SIG-M5 (cell line): ENCODE measurements around the gene CLUH.

Source experiments
- DNase-seq: peaks from one replicate; lab custom pipeline; 2025; lab: John Stamatoyannopoulos, UW

Gene CLUH

DNA sequence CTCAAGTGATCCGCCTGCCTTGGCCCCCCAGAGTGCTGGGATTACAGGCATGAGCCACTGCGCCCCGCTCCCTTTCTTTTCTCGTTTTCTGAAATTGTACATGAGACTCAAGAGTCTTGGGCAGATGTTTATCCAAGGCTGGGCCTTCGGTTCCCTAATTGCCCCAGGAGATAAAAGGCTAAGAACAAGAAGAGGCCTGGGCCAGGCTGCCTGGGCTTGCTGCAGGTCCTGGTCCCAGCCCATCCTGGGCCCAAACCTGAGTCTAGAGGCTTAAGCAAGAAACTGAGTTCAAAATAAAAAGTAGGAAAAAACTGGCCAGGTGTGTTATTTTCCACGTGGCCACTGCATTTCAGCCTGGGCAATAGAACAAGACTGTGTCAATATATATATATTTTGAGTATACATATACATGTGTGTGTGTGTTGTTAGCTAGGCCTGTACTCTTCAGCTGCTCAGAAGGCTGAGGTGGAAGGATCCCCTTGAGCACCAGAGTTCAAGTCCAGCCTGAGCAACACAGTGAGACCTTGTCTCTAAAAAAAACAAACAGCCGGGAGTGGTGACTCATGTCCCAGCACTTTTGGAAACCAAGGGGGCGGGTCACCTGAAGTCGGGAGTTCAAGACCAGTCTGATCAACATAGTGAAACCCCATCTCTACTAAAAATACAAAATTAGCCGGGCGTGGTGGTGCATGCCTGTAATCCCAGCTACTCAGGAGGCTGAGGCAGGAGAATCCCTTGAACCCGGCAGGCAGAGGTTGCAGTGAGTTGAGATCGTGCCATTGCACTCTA, 6.8 kb upstream of the CLUH start:
- no peak for DNase-seq

DNA sequence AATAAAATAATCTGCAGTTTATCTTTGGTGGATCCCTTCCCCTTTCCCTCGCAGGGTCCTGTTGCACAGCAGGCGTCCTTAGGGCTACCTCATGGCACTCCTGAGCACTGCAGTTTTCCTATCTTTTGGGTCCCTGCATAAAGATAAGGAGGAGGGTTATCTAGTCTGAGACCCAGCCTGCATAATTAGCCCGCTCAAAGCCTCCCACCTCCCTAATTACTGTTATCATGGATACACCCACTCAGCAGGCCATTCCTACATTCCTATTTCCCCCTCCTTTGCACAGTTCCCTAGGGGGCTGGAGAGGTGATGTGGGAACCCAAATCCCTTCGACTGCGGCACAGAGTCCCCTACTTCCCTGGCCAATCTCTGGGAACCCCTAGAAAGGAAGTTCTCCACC, 5.1 kb upstream of the CLUH start:
- DNase-seq: no peak

DNA sequence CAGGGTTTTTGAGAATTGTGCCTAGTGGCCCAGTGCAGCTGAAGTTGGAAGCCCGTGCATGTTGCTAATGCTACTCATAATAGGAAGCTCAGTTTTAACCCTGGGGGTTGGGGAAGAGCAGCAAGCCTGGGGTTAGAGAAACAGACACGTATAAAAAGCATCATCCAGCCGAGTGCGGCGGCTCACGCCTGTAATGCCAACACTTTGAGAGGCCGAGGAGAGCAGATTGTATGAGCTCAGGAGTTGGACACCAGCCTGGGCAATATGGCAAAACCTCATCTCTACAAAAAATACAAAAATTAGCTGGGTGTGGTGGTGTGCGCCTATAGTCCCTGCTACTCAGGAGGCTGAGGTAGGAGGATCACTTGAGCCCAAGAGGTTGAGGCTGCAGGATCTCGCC, 2.3 kb upstream of the CLUH start:
- DNase-seq: no peak

DNA sequence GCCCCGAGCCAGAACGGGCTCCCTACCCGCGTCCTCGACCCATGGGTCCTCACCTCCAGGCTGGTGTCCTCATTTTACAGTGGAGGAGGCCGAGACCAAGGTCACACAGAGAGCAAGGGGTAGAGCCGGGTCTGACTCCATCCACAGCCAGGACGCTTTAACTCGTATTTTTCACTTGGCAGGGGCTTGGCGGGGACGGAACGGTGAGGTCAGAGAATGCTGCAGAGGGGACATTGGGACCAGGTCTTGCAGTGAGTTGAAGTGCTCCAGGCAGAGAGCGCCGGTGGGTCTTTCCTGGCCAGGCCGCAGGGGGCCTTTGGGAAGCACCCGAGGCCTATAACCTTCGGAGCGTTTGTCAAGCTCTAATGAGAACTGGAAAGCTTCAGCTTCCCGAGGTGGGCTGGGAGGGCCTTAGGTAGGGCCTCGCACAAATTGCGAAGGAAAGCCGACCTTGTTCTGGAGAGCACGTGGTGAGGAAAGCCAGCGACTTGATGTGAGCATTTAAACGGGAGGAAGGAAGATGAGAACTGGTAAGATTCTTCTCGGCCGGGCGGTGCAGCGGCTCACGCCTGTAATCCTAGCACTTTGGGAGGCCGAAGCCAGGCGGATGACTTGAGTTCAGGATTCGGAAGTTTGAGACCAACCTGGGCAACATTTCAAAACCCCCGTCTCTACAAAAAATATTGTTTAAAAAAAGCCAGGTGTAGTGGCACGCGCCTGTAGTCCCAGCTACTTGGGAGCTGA, 908 bp upstream of the CLUH start:
- no peak for DNase-seq

DNA sequence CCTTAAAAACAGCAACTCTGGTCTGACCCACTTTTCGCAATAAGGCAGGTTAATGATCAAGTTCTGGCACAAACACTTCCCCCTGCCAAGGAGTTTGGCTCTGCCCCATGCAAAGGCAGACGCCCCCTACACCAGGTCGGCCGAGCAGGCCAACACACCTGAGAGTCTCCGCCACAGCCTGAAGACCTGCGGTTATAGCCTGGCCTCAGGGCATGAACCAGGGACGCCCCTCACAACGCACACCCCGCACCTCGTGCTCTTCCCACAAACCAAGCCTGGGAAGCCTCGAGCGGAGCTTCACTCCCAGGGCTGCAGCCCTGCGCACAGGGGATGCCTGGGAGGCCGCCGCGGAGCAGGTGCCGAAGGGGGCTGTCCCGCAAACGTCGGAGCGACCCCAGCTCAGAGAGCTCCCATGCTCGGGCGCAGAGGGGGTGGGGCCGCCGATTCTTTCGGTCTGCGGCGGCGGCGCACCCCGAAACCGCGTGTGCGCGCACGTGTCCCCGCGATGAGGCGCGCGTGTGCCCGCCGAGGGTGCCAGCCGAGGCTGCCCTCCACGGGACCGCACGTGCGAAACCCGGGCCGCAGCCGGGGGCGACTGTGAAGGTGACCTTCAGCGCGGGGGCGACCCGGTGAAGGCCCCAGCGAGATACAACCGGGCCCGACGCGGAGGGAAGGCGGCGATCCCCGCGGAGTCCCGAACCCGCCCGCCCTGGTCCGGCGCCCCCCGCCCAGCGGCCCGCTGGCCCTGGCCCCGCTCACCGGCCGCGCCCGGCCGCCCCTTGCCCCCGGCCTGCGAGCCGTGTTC, 559 bp downstream of the CLUH start:
- DNase-seq: no peak

DNA sequence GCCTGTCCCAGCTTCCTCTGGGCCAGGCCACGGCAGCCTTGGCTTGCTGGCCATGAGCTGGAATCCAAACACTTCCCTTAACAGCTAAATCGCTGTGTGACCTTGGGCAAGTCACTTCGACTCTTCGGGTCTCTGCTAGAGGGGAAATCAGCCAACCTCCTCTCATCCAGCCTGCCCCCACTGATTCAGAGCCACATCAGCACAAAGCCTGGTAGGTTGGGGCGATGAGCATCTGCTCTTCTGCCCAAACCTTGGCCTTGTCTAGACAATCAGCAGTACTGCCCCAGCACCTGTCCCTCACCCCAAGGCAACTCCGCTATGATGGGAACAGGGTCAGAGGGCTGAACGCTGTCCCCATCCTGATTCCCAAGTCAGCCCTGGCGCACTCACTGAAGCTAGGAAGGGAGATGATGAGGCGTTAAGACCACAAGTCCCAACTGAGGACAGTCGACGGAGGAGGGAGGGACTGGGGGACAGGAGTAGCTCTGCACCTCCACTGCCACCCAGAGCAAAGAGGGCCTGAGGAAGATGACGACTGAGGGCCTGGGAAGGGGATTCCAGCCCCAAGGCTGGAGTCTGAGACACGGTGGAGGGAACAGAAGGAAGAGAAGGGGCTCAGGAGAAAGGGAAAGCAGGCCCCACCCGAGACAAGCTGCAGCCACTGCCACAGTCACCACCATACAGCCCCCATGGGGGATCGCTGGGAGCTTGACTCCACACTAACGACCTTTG, 1.3 kb downstream of the CLUH start:
- DNase-seq: no peak

DNA sequence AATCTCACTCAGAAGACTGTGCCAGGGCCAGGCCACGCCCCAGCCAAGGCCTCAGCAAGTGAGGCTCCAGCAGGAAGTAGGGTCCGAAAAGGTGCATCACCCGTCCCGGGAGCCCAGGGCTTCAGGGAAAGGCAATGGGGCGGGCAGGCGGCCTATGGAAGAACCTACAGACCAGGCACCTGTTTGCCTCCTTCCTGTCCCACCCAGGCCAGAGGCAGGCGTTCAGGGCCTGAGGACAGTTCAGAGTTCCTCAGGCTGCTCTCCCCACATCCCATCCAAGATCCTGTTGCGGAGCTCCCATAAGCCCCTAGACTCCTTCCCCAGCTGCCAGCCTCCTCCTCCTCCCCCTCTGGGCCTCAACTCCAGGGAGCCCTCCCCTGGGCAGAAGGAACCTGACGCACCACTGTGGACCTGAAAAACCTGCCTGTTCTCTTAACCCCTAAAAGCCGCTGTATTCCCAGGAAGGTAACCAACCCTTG, 2.3 kb downstream of the CLUH start:
- DNase-seq: no peak

DNA sequence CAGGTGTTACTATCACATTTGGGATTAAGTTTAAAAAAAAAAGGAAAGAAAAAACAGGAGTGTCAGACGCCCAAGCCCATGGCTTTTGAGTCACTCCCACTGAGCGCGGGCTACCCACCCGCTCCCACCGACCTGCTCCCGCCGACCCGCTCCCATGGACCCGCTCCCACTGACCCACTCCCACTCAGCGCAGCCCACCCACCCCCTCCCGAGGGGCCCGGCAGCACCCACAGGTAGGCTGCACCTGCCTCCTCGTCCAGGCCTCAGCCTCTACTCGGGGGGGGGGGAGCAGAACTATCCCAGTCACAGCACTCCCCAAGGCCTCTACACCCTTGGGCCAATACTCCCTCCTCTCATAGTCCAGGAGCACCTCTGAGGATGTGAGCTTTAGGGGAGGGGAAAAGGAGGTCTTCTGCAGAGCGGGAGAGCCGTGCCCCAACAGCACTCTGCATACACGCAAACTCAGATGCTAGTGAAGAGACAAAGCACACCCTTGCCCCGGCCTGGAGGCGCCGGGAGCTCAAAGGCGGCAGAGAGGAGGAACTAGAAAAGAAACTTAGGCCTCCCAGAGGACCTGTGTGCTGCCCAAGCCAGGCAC, 2.9 kb downstream of the CLUH start:
- no peak for DNase-seq

DNA sequence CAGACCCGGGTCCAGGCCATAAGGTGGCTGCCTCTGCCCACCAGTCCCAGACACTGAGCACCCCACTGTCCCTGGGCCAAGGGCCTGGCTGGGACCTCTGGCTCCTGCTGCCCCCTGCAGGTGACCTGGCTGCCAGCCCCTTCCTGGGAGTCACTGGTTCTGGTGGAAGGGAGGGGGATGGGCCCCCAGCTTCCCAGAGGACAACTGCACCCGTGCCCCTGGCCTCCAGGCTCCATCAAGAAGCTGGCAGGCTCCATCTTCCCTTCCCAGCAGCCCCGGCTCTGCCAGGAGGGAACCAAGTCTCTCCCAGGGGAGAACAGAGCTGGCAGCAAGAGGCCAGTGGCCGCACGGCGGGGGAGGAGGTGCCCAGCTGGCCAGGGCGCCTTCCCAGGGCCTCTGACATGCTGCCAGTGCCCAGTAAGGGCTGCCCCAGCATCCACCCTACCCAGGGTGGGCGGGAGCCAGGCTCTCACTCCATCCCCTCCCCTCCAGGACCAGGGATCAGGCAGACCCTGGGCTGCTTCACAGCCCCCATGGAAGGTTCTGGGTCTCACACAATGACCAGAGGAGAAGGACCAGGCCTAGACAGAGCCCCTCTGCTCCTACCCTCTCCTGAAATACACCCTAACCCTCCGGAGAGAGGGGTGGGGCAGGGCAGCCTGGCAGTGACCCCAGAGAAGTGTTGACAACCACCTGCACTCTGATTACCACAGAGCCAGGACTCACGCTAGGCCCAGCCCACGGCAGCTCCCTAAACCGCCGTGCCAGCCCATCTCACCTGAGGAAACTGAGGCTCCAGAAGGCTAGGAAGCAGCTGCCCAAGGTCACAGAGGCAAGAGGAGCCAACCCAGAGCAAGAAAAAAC, 3.6 kb downstream of the CLUH start:
- no peak for DNase-seq

DNA sequence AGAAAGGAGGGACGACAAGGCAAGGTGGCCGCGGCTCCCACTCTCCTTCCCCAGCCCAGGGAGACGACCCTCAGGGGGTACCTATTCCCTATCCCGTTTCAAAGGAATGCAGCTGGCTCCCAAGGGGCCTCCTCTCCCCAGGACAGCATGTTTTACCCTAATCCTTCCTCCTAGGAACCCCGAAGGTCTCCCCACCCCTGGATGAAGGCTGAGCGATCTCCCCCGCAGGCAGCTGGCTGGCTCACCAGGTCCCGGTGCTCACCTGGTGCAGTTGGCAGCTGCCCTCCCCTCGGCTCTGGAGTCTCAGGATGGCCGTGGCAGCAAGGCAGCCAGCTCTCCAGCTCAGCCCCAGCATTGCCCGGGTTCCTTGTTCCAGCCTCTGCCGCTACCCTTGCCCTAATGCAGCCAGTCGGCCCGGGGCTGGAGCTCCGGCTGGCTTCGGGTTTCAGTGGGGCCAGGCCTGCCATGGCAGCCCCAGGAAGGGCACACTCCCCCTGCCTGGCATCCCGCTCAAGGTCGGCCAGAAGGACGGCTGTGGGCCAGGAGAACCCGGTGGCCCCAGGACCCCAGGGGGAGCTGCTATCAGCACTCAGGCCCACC, 4.6 kb downstream of the CLUH start:
- no peak for DNase-seq

DNA sequence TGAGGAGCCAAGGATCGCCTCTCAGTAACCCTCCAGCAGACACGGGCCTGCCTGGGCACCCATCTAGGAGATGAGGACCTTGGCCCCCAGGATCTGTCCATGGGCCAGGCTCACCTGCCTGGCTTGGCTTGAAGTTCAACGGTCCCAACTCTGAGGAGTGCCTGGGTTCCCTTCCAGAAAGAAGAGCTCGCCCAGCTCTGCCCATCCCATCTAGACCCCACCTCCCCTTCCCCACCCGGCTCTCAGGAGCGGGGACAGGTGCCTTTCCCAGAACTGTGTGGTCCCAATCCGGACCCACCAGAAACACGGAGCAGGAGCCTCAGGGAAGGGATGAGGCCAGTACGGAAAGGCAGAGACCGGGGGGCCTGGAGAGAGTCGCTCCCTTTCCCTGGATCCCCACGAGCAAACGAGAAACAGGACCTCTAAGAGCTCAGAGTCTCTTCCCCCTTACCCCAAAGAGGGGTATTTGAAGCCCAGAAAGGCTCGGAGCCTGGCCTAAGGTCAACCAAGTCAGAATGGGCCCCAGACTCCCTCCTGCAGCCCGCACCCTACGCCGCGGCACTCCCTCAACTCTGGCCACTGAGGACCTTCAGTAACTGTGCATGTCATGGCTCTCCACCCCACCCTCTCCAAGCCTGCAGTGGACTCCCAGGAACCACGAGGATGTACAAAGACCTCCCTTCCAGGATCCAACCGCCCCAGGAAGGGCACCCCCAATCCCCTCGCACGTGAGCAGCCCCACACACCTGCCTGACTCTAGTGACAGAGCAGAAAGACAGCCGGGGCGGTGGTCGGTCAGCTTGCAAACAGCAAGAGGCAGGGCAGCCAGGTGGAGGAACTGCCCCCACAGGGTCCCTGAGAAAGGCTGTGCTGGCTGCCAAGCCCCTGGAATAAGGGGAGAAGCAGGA, 5.4 kb downstream of the CLUH start:
- DNase-seq: no peak

DNA sequence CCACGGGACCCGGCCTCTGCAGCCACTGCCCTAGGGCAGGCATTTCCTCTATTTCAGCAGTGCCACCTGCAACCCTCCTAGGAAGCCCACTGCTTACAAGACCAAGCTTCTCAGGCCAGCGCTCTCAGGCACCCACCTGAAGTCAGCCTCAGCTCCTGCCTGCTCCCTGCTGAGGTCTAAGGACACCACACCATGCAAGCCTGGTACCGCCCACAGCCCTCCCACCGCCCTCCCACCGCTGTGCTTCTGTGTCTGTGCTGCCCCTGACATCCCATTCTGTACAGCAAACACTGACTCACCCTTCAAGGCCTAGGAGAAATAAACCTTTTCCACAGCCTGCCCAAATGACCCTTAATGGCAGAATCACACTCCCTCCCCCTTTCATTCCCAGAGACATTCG, 6.3 kb downstream of the CLUH start:
- no peak for DNase-seq

DNA sequence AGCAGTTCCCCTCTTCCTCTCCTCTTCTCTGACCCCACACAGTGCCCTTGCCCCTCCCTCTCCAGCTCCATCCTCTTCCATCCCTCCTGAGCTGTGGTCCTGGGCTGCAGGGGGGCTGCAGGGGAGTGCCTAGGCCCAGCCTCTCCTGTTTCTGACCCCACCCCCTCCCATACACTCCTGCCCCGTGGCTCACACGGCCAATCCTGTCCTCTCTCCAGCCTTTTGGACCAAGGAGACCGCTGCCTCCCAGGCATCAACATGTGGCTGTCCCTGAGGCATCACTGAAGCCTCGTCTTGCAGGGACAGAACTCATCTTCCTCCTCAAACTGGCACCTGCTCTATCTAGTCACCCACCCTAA, 6.7 kb downstream of the CLUH start:
- no peak for DNase-seq

DNA sequence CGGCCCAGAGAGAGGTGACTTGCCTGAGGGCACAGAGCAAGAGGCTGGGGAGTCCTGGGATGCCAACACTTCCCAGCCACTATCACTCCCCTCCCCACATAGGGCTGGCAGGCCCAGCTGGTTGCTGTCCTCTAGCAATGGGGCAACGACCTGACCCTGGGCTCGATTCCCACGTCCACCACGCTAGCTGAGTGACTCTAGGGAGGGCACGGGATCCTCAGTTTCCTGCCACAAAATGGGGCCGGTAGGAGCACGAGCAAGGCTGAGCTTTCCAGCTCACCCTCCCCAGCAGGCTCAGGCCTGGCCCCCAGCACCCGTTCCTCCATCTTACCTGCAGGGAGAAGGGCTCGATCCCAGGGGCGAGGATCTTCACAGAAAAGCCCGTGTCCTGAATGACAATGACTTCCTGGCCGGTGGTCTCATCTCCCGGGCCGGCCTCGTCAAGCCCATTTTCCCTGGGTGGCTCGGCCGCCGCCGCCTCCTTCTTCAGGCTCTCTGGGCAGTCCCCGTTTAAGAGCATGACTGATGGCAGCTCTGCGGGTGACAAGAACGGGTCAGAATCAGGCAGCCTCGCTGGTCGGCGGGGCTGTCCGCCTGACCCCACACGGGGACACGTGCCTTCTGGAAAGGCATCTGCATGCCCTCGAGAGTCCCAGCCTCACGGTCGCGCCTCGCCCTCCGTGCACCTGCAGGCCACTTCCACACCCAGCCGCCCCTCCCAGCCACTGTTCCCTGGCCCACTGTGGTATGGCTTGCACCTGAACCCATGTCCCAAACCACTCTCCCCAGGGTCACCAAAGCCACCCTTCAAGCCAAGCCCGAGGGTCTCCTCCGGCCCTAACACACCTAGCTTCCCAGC, 7.3 kb downstream of the CLUH start:
- no peak for DNase-seq

DNA sequence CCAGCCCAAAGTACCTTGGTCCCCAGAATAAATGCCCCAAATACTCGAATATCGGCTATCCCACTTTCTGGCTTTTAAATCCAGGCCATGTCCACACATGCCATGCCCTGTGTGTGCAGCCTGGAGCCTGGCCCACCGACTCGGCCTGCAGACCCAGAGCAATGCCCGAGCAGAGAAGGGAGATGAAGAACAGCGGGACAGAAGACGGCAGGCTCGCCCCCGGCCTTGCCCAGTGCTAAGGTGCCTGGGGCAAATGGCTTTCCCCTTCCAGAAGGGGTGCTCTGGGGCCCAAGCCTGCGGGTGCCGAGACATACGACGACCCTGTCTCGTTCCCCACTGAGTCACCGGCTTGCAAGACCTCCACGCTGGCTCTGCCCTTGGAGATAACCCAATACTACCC, 8.0 kb downstream of the CLUH start:
- DNase-seq: no peak

DNA sequence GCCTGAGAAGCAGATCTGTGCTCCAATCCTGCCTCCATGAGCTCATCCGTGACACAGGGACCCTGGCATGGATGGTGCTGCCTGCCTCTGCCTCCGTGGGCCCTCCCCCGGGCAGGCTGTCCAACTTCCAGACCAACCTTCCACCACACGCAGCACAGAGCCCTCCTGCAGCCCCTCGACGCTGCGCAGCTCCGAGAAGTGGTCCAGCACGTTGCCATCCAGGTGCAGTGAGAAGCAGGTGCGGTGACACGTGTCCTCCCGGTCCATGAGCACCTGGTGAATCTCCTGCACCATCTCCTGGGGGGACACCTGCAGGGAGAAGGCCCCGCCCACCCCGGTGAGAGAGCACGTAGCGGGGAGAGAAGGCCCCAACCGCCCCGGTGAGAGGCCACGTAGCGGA, 8.4 kb downstream of the CLUH start:
- DNase-seq: no peak

DNA sequence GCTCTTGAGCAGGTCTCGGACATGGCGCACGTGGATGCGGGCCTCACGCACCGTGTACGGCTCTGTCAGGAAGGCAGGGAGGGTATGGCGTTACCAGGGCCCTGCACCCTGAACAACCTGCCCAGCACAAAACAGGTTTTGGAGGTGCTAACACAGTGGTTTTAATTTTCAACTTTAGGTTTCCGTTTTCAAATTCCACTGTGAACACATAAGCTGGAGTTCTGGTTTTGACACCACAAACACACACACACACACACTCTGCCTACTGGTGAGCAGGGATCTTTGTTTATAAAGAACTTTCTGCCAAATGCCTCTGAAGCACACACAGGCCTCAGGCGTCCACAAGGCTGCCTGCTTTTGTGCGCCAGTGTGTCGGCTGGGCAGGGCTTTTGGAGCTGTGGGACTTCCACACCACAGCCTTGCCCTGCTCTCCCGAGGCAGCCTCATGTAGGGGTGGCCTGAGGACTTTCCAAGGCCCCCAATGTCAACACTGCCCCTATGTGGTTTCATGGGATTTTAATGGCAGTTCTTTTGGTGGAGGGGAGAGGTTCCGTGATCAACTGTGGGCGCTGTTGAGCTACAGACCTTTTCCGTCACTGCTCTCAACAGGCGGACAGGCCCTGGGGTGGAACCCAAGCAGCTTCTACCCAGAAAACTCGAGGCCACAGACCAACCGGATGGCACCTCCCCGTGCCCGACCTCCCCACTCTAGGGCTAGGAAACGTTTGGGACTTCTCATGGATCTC, 9.4 kb downstream of the CLUH start:
- no peak for DNase-seq
